ENCODE measurements around the gene CA6. TPM values are rescaled to one million over a fixed set of nuclear protein-coding genes. Genes with fewer than 3 reads are reported as not detected.
"Not testable (repeated sequence)": the region's sequence is repeated elsewhere in the genome, so short reads cannot be mapped to it uniquely, and the experiment has no call there.

Gene CA6
- total and polyA plus RNA-seq, 12 donors = 0.20 TPM; not detected in 11

- no peaks in the 10 kb centered on the region for H3K36me3 ChIP-seq
- 91 to 93% methylated on average over 11 of the region's 11 CpGs for WGBS, 2 donors
- ATAC-seq (no peak), DNase-seq (no peak)
- intact Hi-C loops (cut with DNase I) = loop anchor here in 8 of 10 donors (2.0 to 5.0 kb wide), 4 partner anchors 67 to 132 kb away; no protein-coding TSS in a partner anchor
- no peaks in the 10 kb centered on the region for H3K27me3 ChIP-seq
- peaks cover 0 to 25% (median 8%) of the 10 kb centered on the region in 9 donors for H3K4me1 ChIP-seq
- no peak overlapping the region for H3K27ac ChIP-seq
- no peaks in the 10 kb centered on the region for H3K9me3 ChIP-seq
- TF ChIP-seq, protein P1, sequence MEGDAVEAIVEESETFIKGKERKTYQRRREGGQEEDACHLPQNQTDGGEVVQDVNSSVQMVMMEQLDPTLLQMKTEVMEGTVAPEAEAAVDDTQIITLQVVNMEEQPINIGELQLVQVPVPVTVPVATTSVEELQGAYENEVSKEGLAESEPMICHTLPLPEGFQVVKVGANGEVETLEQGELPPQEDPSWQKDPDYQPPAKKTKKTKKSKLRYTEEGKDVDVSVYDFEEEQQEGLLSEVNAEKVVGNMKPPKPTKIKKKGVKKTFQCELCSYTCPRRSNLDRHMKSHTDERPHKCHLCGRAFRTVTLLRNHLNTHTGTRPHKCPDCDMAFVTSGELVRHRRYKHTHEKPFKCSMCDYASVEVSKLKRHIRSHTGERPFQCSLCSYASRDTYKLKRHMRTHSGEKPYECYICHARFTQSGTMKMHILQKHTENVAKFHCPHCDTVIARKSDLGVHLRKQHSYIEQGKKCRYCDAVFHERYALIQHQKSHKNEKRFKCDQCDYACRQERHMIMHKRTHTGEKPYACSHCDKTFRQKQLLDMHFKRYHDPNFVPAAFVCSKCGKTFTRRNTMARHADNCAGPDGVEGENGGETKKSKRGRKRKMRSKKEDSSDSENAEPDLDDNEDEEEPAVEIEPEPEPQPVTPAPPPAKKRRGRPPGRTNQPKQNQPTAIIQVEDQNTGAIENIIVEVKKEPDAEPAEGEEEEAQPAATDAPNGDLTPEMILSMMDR (IDR thresholded peaks at IDR 0.05) = no peak
- no peak overlapping the region for H3K4me3 ChIP-seq
Measured at GRCh38 chr1:8989061-8989460, 43.4 kb downstream of the CA6 start.

DNA sequence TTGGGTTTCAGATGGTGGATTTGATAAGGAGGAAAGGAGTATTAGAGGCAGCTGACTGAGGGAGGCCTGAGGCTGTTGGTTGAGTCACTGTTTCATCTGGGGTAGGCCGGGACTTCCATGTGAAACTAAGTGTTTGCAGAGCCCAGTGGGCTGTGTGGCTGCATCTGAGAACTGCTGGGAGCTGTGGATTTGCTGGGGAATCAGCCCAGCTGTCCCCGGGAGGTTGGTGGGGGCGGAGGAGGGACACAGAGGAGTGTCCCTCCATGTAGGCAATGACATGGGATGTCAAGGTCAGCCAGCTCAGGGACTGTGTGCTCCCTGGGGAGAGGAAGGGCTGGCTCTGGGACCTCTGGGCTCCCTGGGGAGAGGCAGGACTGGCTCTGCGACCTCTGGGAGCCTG is 44.2 kb downstream of the CA6 start:
- intact Hi-C loops (cut with DNase I) = loop anchor here in 8 of 10 donors (2.0 to 5.0 kb wide), 4 partner anchors 68 to 133 kb away; no protein-coding TSS in a partner anchor

DNA sequence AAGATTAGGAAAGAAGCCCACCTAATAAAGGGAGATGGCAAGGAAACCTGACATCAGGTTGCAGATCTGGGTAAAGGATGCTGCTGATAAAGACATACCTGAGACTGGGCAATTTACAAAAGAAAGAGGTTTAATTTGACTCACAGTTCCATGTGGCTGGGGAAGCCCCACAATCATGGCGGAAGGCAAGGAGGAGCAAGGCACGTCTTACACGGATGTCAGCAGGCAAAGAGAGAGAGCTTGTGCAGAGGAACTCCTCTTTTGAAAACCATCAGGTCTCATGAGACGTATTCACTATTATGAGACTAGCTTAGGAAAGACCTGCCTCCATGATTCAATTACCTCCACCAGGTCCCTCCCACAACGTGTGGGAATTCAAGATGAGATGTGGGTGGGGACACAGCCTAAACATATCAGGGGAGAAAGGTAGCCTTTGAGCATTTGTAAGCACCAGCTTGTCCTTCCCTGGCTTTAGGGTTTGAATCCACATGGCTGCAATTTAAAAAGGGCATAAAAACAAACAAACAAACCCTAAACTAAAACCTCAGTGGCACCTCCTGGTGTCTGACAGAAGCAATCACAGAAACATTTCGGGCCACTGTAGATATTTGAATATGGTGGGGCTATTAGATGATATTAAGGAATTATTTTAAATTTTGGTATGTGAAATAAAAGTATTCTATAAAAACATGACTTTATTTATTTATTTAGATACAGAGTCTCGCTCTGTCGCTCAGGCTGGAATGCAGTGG is 47.4 kb downstream of the CA6 start:
- H3K9me3 ChIP-seq = no peaks in the 10 kb centered on the region
- peaks cover 0 to 9% (median 0%) of the 10 kb centered on the region in 9 donors for H3K4me1 ChIP-seq
- intact Hi-C loops (cut with DNase I) = no loop called here
- no peaks in the 10 kb centered on the region for H3K36me3 ChIP-seq
- ATAC-seq = no peak
- no peak overlapping the region for H3K4me3 ChIP-seq
- H3K27ac ChIP-seq = no peak overlapping the region
- no peaks in the 10 kb centered on the region for H3K27me3 ChIP-seq
- TF ChIP-seq, protein P1 (IDR thresholded peaks at IDR 0.05) = peak in 2 of 9 donors; percentile 11 to 18
- DNase-seq = no peak
- WGBS, 2 donors = 91 to 94% methylated on average over 8 of the region's 8 CpGs

More for the DNA sequence above, 44.2 kb downstream of the CA6 start:
- 61 to 72% methylated on average over 4 of the region's 4 CpGs for WGBS, 2 donors
- DNase-seq (peak in 1 of 2 donors; percentile 17), ATAC-seq (peak in 1 of 8 donors; percentile 31)
- no peak overlapping the region for H3K27ac ChIP-seq
- H3K4me1 ChIP-seq = peaks cover 0 to 25% (median 8%) of the 10 kb centered on the region in 9 donors
- H3K27me3 ChIP-seq = no peaks in the 10 kb centered on the region
- no peaks in the 10 kb centered on the region for H3K36me3 ChIP-seq
- H3K9me3 ChIP-seq = no peaks in the 10 kb centered on the region
- TF ChIP-seq, protein P1 (IDR thresholded peaks at IDR 0.05) = no peak
- no peak overlapping the region for H3K4me3 ChIP-seq

- H3K27me3 ChIP-seq; intact Hi-C loops (cut with DNase I); H3K27ac ChIP-seq; H3K9me3 ChIP-seq; H3K36me3 ChIP-seq; H3K4me3 ChIP-seq; ATAC-seq; DNase-seq; H3K4me1 ChIP-seq: not testable (repeated sequence)
- WGBS, 2 donors = 84 to 86% methylated on average over 12 of the region's 13 CpGs
Measured at GRCh38 chr1:8993962-8994675, 48.5 kb downstream of the CA6 start.

GRCh38 chr1:9001534-9002214 is 56.0 kb downstream of the CA6 start:
- intact Hi-C loops (cut with DNase I) = loop anchor here in 4 of 10 donors (5.0 to 10.0 kb wide), 3 partner anchors 74 to 193 kb away; no protein-coding TSS in a partner anchor
- H3K36me3 ChIP-seq, ATAC-seq, DNase-seq, H3K9me3 ChIP-seq, H3K4me1 ChIP-seq, H3K27me3 ChIP-seq, H3K4me3 ChIP-seq, H3K27ac ChIP-seq: not testable (repeated sequence)
- WGBS, 2 donors = 92 to 94% methylated on average over 13 of the region's 13 CpGs

- not testable (repeated sequence) for H3K27ac ChIP-seq, H3K9me3 ChIP-seq, H3K27me3 ChIP-seq, DNase-seq, ATAC-seq, H3K4me1 ChIP-seq, H3K4me3 ChIP-seq, H3K36me3 ChIP-seq
- intact Hi-C loops (cut with DNase I) = loop anchor here in 4 of 10 donors (5.0 to 10.0 kb wide), 3 partner anchors 75 to 193 kb away; no protein-coding TSS in a partner anchor
- WGBS, 2 donors = 87 to 91% methylated on average over 11 of the region's 11 CpGs
Measured at GRCh38 chr1:9002215-9002560, 56.5 kb downstream of the CA6 start.
